ENCODE measurements around the gene CFAP46.

The CFAP46 gene

GRCh38 chr10:132850246-132850645 lies 92.1 kb downstream of the CFAP46 start:
- no peaks in the 10 kb centered on the region for H3K27me3 ChIP-seq (ENCODE audit: low read length)

DNA sequence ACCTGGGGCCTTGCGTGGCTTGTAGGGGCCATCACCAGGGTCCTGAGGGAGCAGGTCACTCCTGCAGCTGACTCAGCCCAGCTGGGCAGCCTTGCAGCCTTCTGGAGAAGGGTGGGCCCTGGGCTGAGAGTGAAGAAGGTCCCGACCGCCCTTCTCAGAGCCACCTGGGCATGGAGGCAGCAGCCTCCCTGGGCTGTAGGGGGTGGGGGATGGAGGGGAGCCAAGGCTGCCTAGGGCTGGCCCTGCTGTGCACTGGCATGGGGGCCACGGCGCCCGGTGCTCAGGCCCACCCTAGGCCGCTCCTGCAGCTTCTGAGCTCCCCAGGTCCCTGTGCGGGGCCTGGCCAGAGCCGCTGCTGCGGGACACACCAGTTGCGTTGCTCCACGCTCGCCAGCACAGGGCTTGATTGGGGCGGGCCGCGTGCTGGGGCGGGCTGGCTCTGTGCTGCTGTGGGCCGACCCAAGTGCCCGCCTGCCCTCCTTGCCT lies 92.8 kb downstream of the CFAP46 start:
- no peak overlapping the region for H2AFZ ChIP-seq (ENCODE audit: low read depth, low read length, severe bottlenecking)
- H3K27ac ChIP-seq (ENCODE audit: low read depth, low read length) = no peak overlapping the region
- no peak overlapping the region for H3K4me2 ChIP-seq (ENCODE audit: low read depth, low read length, poor library complexity, severe bottlenecking)
- no peaks in the 10 kb centered on the region for H3K9me3 ChIP-seq (ENCODE audit: insufficient read depth, low read length)
- TF ChIP-seq CTCF (IDR thresholded peaks at IDR 0.05; ENCODE audit: insufficient read depth, low read length, poor library complexity, severe bottlenecking) (no peak), EZH2phosphoT487 (conservative IDR thresholded peaks at IDR 0.05; ENCODE audit: low read length) (no peak)
- no peaks in the 10 kb centered on the region for H3F3A ChIP-seq (ENCODE audit: insufficient read depth)
- H4K20me1 ChIP-seq (ENCODE audit: low read depth, low read length) = no peaks in the 10 kb centered on the region
- H3K9me2 ChIP-seq (replicated peaks; ENCODE audit: insufficient read depth, low read length) = no peaks in the 10 kb centered on the region
- no peak overlapping the region for H3K4me3 ChIP-seq (ENCODE audit: insufficient read depth, low read length, poor library complexity, severe bottlenecking)
- H3K79me2 ChIP-seq (ENCODE audit: insufficient read depth, low read length) = no peaks in the 10 kb centered on the region
- H3K36me3 ChIP-seq (ENCODE audit: low read length) = no peaks in the 10 kb centered on the region
- H3K9ac ChIP-seq (ENCODE audit: low read length) = no peak overlapping the region
- no peaks in the 10 kb centered on the region for H3K27me3 ChIP-seq (ENCODE audit: low read length)

More at GRCh38 chr10:132850246-132850645, 92.1 kb downstream of the CFAP46 start:
- Histone ChIP-seq H3K36me3 (ENCODE audit: low read length) (no peaks in the 10 kb centered on the region), H3K27ac (ENCODE audit: low read depth, low read length) (no peak overlapping the region), H3F3A (ENCODE audit: insufficient read depth) (no peaks in the 10 kb centered on the region), H3K79me2 (ENCODE audit: insufficient read depth, low read length) (no peaks in the 10 kb centered on the region), H2AFZ (ENCODE audit: low read depth, low read length, severe bottlenecking) (no peak overlapping the region), H4K20me1 (ENCODE audit: low read depth, low read length) (no peaks in the 10 kb centered on the region), H3K9ac (ENCODE audit: low read length) (no peak overlapping the region), H3K4me3 (ENCODE audit: insufficient read depth, low read length, poor library complexity, severe bottlenecking) (no peak overlapping the region), H3K4me2 (ENCODE audit: low read depth, low read length, poor library complexity, severe bottlenecking) (no peak overlapping the region), H3K9me2 (replicated peaks; ENCODE audit: insufficient read depth, low read length) (no peaks in the 10 kb centered on the region), H3K9me3 (ENCODE audit: insufficient read depth, low read length) (no peaks in the 10 kb centered on the region)
- TF ChIP-seq CTCF (IDR thresholded peaks at IDR 0.05; ENCODE audit: insufficient read depth, low read length, poor library complexity, severe bottlenecking) (no peak), EZH2phosphoT487 (conservative IDR thresholded peaks at IDR 0.05; ENCODE audit: low read length) (no peak)

DNA sequence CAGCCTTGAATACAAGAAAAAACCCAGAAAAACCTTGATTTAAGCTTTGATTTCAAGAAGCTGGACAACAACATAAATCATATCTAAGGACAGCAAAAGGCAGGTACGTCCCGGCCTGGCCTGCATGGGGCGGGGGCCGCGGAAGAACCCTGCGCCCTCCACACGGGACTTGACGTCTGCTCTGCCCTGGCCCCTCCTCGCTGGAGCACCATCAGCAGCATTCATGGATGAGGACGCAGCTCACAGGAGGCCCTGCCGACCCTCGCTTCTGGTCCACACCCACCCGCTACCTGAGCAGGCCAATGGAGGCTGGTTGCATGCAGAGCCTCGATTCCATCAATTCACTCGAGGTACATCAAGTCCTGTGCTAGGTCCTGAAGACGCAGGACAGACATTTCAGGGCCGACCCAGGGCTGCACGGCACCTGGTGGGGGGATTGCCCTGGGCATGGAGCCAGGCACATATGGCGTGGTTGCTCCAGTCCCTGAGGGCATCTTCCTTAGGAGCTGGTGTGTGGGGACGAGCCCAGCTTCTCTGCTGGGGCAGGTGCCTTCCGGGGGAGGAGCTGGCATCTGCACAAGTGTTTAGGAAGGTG lies 93.3 kb downstream of the CFAP46 start:
- Histone ChIP-seq H3K79me2 (ENCODE audit: insufficient read depth, low read length) (no peaks in the 10 kb centered on the region), H3K4me3 (ENCODE audit: insufficient read depth, low read length, poor library complexity, severe bottlenecking) (no peak overlapping the region), H4K20me1 (ENCODE audit: low read depth, low read length) (no peaks in the 10 kb centered on the region), H3F3A (ENCODE audit: insufficient read depth) (no peaks in the 10 kb centered on the region), H3K4me2 (ENCODE audit: low read depth, low read length, poor library complexity, severe bottlenecking) (no peak overlapping the region), H3K9ac (ENCODE audit: low read length) (no peak overlapping the region), H3K27ac (ENCODE audit: low read depth, low read length) (no peak overlapping the region), H3K9me3 (ENCODE audit: insufficient read depth, low read length) (no peaks in the 10 kb centered on the region), H3K36me3 (ENCODE audit: low read length) (no peaks in the 10 kb centered on the region), H2AFZ (ENCODE audit: low read depth, low read length, severe bottlenecking) (no peak overlapping the region), H3K9me2 (replicated peaks; ENCODE audit: insufficient read depth, low read length) (no peaks in the 10 kb centered on the region), H3K27me3 (ENCODE audit: low read length) (no peaks in the 10 kb centered on the region)
- TF ChIP-seq CTCF (IDR thresholded peaks at IDR 0.05; ENCODE audit: insufficient read depth, low read length, poor library complexity, severe bottlenecking) = no peak
- TF ChIP-seq EZH2phosphoT487 (conservative IDR thresholded peaks at IDR 0.05; ENCODE audit: low read length) = no peak

Measured in SU-DHL-6 (cell line).